NCI-H1105 treated with DMSO at 0.1 percent for 48 hours (cell line): ENCODE results near the gene SCARF2.
"Not testable (repeated sequence)": the region's sequence is repeated elsewhere in the genome, so short reads cannot be mapped to it uniquely, and the experiment has no call there.

Source experiments
- DNase-seq: peaks from one replicate; lab custom pipeline; 2025; lab: John Stamatoyannopoulos, UW

Gene SCARF2

DNA sequence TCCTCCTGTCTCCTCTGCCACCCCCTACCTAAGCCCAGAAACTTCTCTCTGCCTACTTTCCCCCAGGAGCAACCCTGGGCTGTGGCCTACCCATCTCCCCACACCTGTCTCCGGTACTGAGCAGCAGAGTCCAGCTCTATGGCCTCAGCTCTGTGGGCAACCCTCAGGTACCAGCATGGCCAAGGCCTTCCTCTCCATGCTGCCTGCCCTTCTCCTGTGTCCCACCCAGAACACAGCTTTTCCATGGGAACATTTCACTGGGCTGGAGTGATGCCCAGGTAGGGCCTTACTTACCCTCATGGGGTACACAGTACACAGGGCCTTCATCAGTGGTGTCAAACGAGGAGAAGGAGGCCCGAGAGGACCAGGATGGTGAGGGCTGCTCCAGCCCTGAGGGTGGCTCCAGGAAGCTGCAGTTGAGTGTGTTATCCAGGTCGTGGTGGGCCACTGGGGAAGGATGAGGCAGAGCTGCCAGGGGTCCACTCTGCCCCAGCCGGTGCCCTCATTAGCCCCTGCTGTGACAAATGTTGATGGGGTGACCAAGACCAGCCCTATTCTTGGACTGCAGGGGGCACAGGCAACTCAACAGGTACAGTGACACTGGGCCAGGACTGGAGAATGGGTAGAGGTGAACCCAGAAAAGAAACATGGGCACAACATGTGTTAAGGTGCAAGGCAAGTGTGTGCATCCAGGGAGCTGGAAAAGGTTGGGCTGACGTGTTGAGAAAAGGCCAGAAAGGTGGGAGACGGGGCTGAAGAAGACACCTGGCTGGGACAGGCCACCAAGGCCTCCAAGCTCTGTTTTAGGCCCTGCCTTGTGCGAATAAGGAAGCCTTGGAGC lies 10.3 kb downstream of the SCARF2 start:
- DNase-seq, result no peak

DNA sequence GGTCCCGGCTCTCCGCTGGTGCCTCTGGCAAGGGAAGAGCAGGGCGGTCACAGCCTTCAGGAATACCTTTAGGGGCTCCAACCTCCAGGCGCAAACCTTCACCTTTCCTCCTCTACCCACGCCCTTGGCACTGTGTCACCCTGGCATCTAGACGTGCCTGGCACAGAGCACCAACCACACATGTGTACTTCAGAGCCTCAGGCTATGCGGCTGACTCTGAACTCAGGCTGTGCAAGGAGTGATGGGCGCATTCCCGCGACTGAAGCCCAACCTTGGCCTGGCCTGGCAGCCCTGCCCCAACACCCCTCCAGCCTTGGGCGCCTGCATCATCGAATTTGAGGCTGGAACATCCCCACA lies 11.4 kb downstream of the SCARF2 start:
- no peak for DNase-seq

DNA sequence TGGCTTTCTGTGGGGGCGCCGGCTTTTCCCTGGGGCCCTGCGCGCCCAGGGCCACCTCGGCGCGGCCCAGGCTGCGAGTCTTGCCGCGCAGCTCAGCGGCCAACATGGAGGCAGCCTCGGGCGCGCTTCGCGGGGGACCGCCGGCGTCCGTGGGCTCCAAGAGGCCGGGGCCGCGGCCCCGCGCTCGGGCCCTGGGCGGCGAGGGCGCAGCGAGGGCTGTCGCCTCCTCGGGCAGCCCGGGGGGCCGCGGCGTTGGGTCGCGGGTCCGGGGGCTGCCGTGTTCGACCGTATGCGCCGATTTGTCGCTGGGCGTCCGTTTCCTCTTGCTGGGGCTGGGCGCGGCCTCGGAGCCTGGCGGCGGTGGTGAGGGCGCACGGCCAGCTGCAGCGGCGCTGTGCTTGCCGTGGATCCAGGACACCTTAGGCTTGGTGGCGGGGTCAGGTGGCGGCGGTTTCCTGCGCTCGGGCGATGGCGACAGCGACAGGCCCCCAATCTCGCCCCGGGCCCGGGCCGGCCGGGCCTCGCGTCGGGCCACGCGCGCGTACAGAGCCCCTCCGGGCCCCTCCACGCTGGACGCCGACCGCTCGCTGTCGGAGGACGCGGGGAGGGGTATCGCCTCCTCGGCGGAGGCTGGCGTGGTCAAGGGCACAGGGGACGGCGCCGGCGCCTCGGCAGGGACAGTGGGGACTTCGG lies 11.9 kb downstream of the SCARF2 start:
- DNase-seq, result no peak

DNA sequence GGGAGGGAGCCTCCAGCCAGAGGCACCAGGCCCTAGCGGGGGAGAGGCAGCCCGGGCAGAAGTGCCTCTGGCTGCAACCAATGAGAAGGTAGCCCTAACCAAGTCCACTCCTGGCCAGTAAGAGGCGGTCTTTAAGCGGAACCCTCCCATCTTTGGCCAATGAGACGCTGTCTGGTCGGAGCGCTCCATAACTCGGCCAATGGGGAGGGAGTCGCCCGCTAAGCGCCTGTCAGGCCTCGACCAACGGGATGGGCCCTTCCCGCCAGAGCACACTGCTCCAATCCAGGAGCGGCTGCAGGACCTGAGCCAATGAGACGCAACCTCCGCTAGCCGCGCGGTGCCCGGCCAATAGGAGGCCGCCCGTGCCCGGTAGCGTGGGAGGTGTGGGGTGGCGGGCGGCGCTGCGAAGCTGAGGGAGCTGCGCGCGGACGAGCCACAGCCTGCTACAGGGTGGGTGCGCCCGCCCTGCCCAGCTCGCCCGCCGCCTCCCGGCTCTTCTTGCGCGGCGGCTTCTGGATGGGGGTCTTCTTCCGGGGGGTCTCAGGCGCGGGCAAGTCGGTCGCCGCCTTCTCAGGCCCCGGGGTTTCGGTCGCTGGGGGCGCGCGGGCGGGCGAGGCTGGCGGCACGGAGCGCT lies 12.6 kb downstream of the SCARF2 start:
- DNase-seq, result no peak

DNA sequence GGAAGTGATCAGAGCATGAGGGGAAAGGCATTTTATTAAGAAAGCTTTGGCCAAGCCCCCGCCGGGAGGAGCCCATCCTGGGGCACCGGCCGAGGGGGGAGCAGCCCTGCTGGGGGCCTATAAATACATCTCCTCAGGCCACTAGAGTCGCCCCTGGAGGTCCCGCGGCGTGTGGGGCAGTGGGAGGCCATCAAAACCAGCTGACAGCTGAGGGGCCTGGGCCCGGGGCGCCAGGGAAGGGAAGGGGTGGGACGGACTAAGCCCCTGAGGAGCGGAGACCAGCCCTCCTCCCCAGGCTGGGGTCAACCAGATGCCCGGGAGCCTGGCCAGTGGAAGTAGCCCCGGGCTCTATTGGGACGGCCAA lies 13.1 kb downstream of the SCARF2 start:
- no peak for DNase-seq

DNA sequence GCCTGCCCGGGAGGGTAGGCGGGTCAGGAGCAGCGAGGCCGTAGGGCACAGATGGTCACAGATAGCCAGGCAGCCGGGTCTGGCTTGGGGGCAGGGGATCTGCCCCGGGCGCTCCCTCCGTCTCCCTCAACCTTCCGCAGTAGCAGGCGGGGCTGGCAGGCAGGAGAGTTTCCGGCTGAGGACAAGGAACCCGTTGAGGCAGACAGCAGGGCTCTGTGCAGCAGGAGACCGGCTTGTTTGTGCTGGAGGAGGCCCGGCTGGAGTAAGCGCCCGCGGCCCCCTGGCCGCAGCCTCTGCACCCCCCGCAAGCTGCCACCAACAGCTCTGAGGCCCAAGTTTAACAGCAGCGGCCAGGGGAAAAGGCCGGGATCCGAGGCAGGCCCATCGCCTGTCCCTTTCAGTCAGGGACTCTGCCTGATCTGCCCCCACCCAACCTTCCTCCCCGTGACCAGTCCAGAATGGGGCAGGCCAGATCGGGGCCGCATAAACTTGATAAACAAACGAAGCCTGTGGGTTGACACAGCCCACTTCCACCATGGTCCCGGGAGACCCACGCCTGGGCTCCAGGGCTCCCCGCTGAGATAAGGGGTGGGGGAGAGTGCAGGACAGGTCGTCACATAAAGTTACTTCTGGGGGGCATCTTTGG lies 13.6 kb downstream of the SCARF2 start:
- no peak for DNase-seq

DNA sequence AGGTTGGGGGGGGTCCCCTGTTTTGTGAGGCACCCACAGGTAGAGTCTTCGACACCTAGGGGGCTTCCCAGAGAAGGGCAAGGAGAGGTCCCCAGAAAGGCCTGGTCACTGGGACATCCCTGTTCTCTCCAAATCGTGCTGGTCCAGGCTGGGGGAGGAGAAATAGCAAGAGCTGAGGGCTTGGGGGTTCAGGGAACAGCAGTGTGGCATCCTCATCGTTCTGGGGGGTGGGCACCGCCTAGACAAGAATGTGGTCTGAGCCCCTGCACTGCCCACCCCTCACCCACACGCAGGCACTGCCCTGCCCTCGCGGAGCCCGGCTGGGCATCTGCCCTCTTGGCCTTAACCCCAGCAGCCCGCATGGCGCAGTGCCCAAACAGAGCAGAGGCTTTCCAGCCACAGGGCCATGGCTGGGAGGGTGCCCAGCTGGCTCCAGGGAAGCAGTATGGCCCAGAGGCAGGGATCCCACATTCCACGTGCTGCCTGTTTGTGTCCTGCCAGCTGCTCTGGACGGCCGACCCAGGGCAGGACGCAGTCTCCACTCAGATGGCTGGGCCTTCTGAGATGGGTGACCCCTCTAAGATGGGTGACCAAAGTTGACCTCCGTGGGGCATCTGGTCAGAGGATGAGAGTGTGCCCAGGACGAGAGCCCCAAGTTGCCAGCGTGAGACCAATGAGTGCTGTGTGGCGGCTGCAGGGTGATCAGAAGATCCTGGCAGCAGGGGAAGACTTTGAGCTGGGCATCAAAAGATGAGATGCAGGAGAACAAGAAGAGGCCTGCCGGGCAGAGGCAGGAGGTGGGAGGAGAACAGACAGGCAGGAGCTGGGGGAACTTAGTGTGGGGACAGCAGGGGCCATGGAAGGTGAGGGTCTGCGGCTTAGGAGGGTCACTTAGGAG lies 14.4 kb downstream of the SCARF2 start:
- DNase-seq, result no peak

DNA sequence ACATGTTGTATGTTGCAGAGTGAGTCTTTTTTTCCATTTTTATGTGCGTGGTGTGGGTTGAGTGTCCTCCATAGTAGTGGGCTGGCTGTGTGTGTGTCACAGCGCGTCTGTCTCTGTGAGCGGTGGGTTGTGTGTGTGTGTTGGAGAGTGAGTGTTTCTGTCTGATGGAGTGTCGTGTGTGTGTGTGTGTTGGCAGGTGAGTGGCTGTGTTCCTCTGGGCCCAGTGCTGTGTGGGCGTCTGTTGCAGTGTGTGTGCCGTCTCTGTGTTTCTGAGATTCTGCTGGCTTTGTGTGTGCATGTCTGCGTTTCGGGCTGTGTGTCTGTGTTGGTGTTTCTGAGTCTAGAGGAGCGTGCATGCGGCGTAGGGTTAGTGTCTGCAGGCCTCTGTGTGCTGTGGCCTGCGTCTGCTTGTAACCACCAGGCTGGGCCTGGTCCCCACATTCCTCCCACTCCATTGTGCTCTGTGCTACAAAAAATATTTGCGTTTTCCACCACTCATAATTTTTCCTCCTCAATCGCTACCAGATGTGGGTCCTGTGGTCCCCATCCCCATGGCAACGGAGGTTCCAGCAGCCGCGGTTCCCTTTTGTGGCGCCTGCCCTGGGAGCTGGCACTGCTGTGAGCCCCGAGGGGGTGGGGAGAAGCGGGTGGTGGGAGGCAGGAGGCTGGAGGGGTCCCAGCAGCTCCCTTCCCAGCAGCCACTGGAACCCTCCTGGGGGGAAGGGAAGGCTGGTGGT lies 15.2 kb downstream of the SCARF2 start:
- DNase-seq, result no peak

DNA sequence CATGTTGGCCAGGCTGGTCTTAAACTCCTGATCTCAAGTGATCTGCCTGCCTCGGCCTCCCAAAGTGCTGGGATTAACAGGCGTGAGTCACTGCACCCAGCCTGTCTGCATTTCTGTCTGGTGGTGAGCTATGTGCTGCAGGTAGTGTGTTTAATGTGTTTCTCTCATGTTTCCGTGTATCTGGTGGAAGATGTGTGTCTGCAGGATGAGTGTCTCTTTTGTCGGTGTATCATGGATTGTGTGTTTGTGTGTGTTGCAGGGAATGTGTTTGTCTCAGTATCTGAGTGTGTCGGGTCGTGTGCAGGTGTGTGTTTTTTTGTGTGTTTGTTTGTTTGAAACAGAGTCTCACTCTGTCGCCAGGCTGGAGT lies 16.1 kb downstream of the SCARF2 start:
- no peak for DNase-seq

DNA sequence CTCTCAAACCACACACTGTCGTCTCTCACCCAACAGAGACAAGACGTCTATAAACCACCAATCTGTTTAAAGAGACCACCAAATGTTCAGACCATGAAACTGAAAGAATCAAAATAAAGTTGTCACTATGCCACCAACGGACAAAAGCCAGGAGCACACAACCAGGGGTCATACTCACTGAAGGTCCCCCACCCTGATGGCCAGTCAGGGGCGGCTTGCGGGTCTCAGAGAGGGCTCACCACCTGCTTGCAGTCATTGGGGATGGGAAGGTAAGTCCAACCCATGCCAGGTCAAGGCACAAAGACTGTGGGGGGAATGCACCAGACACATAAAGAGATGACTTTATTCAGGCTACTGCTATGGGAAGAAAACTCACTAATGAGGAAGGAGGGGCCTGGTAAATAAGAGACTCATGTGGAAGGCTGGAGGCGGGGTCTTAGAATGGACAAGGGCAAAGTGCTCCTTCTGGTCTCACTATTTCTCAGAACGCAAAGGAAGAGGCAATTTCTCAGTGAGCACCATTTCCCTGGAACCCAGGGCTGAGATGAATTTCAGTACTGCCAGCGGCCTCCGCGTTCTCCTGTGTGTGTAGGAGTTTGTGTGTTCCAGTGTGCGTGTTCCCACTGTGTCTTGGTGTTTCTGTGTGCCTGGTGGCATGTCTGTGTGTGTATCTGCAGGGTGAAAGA lies 17.3 kb downstream of the SCARF2 start:
- no peak for DNase-seq

DNA sequence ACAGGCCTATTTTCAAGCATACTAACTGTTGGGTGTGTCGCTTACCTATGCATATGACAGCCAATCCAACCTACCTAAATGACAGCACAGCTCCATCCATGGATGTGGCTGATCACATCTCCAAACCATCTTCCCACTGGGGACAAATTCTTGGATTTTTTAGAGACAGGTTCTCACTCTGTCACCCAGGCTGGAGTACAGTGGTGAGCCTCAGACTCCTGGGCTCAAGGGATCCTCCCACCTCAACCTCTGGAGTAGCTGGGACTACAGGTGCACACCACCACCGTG lies 18.0 kb downstream of the SCARF2 start:
- DNase-seq, result no peak

DNA sequence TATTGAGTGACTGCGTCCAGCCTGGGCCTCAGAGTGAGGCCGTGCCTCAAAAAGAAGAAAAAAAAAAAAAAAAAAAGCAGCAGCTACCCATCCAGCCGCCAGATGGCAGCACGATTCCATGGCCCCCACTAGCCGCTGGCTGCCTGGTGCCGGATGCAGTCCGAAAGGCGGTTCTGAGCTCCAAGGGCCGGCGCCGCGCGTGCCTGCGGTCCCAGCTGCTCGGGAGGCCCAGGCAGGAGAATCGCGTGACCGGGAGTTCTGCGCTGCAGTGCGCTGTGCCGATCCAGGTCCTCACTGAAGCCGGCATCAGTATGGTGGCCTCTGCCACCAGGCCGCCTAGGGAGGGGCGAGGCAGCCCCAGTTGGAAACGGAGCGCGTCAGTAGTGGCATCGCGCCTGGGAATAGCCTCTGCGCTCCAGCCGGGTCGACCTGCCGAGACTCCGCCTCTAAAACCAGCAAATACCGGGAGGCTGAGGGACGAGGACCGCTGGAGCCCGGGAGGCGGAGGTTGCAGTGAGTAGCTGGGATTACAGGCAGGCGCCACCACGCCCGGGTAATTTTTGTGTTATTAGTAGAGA lies 19.3 kb downstream of the SCARF2 start:
- DNase-seq, result peak; percentile 52

DNA sequence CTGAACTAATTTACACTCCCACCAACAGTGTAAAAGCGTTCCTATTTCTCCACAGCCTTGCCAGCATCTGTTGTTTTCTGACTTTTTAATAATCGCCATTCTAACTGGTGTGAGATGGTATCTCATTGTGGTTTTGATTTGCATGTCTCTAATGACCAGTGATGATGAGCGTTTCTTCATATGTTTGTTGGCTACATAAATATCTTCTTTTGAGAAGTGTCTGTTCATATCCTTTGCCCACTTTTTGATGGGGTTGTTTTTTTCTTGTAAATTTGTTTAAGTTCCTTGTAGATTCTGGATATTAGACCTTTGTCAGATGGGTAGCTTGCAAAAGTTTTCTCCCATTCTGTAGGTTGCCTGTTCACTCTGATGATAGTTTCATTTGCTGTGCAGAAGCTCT lies 21.9 kb downstream of the SCARF2 start:
- DNase-seq, result not testable (repeated sequence)

DNA sequence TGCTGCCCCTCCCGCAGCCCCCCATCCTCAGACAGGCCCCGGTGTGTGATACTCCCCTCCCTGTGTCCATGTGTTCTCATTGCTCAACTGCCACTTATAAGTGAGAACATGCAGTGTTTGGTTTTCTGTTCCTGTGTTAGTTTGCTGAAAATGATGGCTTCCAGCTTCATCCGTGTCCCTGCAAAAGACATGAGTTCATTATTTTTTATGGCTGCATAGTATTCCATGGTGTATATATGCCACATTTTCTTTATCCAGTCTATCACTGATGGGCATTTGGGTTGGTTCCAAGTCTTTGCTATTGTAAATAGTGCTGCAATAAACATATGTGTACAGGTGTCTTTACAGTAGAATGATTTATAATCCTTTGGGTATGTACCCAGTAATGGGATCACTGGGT lies 22.4 kb downstream of the SCARF2 start:
- DNase-seq, result not testable (repeated sequence)

DNA sequence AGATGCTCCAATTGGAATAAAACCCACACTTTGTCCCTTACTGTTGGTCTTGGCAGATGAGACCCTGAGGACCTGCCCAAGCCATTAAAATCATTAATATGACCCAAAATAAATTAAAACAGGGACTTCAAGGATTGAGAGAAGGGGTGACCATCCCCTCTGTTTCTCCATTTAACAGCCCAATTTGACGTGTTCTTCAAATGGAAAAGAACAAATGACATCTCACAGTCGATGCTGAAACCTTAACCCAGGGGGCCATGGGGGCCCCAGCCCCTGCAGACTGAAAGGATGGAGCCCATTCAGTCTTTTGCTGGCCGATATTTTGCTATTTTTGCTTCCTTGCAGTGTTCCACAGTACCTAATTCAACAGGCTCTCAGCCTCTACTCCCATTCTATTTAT lies 23.2 kb downstream of the SCARF2 start:
- DNase-seq, result no peak

DNA sequence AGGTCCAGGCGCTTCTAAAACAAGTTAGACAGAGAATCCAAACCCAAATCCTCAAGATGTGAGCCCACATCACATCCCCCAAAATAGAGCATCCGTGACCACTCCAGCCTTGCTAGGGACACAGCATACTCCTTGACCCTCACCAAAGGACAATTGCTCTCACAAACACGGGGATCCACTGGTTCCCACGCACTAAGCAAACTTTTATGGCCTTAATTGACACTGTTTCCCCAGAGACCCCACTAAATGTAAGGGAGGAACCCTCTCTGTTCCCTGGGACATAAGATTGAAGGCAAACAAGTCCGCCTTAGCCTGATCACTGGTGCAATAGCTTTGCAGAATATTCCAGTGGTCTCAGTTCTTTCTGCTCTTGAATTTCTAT lies 23.6 kb downstream of the SCARF2 start:
- DNase-seq, result no peak

DNA sequence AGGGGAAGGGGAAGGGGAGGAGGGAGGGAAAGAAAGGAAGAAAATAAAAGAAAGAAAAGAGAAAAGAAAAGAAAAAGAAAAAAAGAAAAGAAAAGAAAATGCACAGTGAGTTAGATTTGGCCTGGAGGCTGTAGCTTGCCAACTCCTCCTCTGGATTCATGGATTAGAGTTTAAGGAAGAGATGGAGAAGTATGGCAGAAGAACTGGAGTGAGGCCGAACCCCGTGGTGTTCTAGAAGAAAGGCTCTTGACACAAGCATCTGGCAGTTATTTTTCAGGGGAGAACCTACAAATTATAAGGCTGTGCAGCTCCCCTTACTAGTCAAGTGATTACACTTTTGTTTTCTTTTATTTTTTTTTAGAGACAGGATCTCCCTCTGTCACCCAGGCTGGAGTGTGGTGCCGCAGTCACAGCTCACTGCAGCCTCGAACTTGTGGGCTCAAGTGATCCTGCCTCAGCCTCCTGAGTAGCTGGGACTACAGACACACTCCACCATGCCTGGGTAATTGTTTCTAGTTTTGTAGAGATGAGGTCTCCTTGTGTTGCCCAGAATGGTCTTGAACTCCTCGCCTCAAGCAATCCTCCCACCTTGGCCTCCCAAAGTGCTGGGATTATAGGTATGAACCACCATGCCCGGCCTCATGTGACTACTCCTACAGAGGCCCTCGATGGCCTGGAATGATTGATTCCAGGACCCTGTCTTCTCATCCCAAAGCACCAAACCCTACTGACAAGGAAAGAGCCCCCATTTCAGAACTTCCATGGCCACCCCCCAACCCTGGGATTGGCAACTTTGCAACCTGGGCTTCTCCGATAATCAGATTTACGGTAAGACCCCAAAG lies 24.2 kb downstream of the SCARF2 start:
- DNase-seq, result no peak

DNA sequence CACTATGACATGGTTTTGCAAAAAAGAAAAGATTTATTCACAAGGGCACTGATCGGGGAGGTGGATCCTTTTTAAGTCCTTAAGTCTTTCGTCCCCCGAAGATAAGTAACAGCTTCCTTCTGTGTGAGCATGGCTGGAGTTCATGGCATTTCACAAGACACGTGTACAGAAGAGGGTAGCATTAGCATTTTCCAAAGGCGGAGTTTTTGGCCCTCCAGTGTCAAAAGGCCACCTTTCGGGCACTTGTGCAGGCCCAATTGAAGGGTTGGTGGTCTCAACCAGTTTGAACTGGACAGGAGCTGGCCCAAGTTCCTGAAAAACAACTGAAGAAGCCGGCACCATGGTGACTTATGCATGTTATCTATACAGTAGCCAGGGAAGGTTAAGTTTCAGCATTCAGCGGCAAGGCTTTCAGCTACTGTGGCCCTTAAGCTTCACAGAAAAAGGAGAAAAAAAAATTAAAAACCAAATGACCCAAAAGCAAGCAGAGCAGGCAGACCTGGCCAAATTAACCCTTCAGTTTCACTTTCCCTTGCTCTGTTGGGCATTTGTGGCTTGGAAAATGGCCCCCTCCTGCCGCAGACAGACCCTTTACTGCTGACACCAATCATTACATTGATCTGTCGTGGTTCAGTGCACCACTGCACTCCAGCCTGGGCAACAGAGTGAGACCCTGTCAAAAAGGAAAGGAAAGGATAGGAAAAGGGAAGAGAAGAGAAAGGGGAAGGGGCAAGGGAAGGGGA lies 25.0 kb downstream of the SCARF2 start:
- no peak for DNase-seq

DNA sequence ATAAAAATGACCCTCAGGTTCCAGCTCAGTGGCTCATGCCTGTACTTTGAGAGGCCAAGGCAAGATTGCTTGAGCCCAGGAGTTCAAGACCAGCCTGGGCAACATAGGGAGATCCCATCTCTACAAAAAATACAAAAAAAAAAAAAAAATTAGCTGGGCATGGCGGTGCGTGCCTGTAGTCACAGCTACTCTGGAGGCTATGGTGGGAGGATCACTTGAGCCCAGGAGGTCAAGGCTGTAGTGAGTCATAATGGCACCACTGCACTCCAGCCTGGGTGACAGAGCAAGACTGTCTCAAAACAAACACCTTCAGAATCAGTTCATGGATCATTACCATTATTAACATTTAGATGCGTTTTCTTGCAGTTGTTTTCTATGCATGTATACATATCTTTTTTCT lies 28.2 kb downstream of the SCARF2 start:
- not testable (repeated sequence) for DNase-seq
